NCI-H345 (cell line): ENCODE results near the gene OLFML2A.
A peak's percentile ranks its signal among the peaks of the same experiment; 100 is the strongest.

Source experiments
- DNase-seq: peaks from one replicate; lab custom pipeline; 2025; lab: John Stamatoyannopoulos, UW

The OLFML2A gene

GRCh38 chr9:124854161-124854560 lies 77.2 kb downstream of the OLFML2A start:
- no peak for DNase-seq

- DNase-seq: no peak
Observed at GRCh38 chr9:124854822-124855221, 77.9 kb downstream of the OLFML2A start.

- DNase-seq: no peak
Observed at GRCh38 chr9:124855566-124855943, 78.6 kb downstream of the OLFML2A start.

- DNase-seq: peak; percentile 20
Observed at GRCh38 chr9:124855944-124856765, 79.2 kb downstream of the OLFML2A start.

- DNase-seq: no peak
Observed at GRCh38 chr9:124857533-124858162, 80.7 kb downstream of the OLFML2A start.

GRCh38 chr9:124858330-124859046 lies 81.6 kb downstream of the OLFML2A start:
- DNase-seq: no peak

- DNase-seq: no peak
Observed at GRCh38 chr9:124859803-124860581, 83.1 kb downstream of the OLFML2A start.

GRCh38 chr9:124860582-124861341 lies 83.8 kb downstream of the OLFML2A start:
- DNase-seq: no peak

GRCh38 chr9:124861342-124862229 lies 84.7 kb downstream of the OLFML2A start, which contains the start of the genes ARPC5L and RPL35:
TSS of gene ARPC5L (plus strand) at chr9:124862130. CDS start at chr9:124869291, 7,161 bp downstream.
TSS of gene RPL35 (minus strand) at chr9:124861957. CDS start at chr9:124861912, 45 bp downstream.
- DNase-seq: peak; percentile 96

- DNase-seq: no peak
Observed at GRCh38 chr9:124863371-124863871, 86.5 kb downstream of the OLFML2A start.
